ENCODE data around the gene JOSD1.

GRCh38 chr22:38681582-38682335, 19.0 kb downstream of the JOSD1 start, which contains the start of gene TOMM22:
- TF ChIP-seq CTCF (conservative IDR thresholded peaks at IDR 0.05 in 1 of 2, IDR thresholded peaks at IDR 0.05 in 1 of 2; ENCODE audit: extremely low read depth in 1 of 2, insufficient read depth in 1 of 2, low read depth in 1 of 2, low read length in 2 of 2): peak; percentile 36 to 76
- TF ChIP-seq EZH2 (IDR thresholded peaks at IDR 0.05; ENCODE audit: borderline replicate concordance, low read length): no peak

All from mammary epithelial cell (primary cell).